GM18909 (cell line): Measurements from ENCODE around the gene AMHR2.

ENCODE experiments used
- ATAC-seq: cut with Tn5 transposase; IDR thresholded peaks from one replicate; pipeline ENCODE4 v1.9.1; 2021; ENCODE audit warnings: mild to moderate bottlenecking; ENCODE audit not compliant: unreplicated experiment, poor library complexity

Gene AMHR2

DNA sequence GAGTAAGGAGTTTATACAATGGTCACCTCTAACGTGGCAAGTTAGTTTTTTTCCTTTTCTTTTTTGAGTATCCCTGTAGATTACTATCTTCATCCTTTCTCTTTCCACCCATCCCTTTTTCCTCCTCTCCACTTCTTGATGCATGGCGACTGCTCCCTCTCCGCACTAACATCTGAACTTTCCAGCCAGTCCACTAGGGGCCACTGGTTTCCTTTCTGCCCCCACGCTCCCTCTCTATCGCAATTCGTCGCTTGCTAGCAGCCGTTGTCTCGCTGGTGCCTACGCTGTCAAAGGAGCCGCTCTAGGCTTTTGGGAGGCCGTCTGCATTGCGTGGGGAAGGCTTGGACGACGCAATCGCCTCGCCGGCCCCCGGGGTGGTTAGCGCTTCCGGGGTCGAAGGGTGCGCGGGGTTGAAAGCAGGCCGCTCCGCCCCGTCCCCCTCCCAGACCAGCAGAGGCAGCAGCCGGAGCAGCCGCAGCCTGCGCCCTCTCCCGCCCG, 28.1 kb downstream of the AMHR2 start, which contains the start of gene PCBP2:
TSS of gene PCBP2 (plus strand) at position 442 of the 498 bp plus-strand sequence. CDS start 2,699 bp downstream, outside the sequence.
- ATAC-seq: peak; percentile 96

DNA sequence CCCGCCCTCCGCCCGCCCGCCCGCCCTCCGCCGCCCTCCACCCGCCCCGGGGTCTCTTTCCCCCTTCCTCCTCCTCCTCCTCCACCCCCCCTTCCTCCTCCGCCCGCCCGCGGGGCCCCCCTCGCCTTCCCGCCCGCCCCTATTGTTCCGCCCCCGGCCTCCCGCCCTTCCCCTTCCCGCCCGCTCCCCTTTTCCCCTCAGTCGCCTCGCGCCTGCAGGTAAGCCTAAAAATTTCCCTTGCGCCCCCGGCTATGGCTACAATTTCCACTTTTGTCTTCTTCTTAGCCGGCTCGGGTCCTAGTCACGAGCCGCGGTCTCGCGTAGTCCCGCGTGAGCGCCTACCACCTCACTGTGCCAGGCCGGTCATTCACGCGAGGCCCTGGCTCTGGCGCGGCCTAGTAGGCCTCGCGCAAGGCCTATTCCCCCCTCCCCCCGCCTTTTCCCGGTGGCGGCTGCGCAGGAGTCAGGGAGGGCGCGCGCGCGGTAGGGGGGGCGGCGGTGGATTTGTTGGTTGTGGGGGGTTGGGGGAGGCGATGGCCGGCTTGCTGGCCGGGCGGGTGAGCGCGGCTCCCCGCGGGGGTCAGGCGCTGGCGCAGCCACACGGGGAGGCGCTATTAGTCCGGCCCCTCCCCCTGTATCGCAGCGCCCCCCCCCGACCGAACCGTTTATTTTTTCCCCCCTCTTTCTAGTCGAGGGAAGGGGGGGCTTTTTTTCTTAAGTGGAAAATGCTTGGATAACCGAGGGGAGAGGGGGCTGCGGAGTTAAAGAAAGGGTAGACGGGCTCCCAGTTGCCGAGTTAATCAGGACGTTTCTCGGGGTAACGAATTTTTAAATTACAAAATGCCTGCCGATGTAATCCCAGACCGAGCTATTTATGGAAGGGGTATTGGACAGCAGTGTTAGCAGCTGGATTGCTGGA, 28.8 kb downstream of the AMHR2 start:
- peak; percentile 33 for ATAC-seq

DNA sequence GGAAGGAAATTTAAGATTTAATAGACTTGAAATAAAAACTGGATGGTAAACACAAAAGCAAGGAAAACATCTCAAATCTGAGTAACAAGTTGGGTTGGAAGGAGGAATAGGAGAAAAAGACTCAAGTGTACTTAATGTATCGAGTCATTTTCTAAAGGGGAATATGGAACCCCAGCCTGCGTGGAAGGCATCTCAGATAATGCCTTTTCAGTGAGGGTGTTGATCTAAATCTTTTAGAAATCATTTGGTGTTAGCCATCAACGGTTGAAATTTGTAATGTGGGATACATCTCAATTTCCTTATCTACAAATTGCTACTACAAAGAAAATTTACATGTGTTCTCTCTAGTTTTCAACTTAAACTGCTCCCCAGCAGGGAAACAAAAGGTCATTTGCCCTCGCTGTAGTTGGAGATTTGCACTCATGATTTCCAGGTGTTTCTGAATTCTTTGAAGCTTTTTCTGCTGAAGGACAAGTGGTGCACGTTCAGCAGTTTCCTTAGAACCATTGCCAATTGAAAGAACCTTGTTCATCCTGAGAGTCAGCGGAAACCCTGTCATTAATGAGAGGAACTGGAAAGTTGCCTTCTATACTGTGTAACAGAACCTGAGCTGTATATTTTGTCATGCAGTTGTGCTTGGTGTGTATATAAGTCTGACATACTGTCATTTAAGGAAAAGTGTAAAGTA, 30.4 kb downstream of the AMHR2 start:
- ATAC-seq: no peak

DNA sequence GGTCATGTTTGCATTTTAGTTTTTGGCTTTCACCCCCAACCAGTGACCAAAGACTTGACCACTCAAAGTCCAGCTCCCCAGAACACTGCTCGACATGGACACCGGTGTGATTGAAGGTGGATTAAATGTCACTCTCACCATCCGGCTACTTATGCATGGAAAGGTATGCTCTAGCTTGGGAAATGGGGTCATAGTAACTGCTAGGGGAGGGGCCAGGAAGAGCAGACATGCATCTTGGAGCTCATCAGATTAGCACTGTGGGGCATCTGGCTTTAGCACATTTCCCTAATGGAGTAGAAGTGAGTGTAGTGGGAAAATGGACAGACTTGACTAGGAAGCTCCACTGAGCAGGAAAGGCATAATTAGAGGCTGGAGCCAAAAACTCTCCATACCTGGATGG, 31.1 kb downstream of the AMHR2 start:
- no peak for ATAC-seq

DNA sequence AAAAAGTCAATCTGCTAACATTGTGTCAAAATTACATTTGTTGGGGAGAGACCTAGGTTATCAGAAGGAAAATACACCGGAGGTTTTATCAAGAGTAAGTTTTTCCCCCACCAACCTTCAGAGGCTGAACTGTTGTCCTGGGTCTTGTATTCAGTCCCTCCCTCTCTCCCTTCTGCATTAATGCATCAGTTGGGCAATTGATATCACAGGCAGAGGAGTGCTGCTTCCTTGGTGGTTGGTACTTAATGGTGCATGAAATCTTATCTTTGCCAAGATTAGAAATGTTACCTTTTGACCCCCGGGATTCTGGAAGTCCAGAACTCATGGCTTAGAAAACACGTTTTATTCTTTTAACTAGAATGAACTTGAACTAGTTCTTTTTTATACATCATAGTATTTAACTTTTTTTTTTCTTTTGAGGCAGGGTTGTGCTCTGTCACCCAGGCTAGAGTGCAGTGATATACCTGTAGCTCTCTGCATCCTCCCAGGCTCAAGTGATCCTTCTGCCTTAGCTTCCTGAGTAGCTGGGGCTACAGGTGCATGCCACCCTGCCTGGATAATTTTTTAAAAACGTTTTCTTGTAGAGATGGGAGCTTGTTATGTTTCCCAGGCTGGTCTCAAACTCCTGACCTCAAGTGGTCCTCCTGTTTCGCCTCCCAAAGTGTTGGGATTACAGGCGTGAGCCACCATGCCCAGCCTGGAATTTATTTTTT, 33.2 kb downstream of the AMHR2 start:
- ATAC-seq: no peak

DNA sequence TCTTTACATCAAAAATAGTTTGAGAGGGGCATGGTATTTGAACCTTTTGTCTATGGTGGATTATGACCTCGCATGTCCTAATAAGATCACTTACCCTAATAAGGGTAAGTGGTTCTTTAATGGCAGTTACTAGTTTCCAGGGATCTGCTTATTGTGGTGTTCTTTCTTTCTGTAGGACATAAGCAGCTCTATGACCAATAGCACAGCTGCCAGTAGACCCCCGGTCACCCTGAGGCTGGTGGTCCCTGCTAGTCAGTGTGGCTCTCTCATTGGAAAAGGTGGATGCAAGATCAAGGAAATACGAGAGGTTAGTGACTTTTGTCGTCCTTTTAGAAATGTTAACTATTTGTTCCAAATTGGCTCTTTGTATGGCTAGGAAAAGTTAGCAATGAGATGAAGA, 35.4 kb downstream of the AMHR2 start:
- ATAC-seq: no peak

DNA sequence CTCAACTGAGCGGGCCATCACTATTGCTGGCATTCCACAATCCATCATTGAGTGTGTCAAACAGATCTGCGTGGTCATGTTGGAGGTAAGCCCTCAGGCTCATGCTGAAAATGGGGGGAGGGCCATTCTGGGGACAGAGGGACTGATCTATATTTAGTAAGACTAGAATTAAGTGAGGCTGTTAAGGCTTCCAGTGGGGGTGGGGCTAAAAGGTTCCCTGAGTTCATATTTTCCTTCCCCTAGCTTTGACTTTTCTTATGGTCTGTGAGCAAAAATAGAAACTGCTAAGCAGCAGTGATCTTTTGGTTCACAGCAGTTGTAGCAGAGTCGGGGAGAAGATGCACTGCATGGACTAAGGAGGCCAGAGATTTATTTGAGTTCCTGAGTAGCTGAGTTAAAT, 37.4 kb downstream of the AMHR2 start:
- ATAC-seq: no peak

DNA sequence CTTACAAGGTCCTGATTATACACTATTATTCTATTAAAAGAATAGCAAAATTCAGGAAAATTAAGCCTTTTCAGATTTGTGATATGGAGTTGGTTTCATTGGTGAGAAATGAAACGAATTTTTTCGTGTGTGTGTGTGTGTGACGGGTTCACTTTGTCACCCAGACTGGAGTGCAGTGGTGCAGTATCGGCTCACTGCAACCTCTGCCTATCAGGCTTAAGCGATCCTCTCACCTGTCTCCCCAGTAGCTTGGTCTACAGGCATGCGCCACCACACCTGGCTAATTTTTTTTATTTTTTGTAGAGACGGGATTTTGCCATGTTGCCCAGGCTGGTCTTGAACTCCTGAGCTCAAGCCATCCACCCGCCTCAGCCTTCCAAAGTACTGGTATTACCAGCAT, 37.9 kb downstream of the AMHR2 start:
- no peak for ATAC-seq

DNA sequence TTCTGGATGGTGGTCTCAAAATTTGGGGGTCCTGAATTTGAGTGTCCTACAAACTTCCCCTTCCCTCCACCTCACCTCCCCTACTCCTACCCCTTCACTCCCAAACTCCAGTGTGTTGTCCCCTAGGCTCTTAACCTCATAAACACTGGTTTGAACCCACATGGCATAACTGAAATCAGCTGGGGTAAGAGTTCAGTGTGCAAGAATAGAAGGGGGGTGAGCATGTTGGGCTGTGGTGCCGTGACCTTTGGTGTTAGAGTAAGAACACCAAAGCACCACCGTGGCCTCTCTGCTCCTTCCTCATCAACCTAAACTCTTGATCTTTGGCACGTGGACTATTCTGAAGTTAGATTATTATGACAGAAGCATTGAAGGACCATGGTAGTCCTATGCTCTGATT, 39.3 kb downstream of the AMHR2 start:
- ATAC-seq: no peak

DNA sequence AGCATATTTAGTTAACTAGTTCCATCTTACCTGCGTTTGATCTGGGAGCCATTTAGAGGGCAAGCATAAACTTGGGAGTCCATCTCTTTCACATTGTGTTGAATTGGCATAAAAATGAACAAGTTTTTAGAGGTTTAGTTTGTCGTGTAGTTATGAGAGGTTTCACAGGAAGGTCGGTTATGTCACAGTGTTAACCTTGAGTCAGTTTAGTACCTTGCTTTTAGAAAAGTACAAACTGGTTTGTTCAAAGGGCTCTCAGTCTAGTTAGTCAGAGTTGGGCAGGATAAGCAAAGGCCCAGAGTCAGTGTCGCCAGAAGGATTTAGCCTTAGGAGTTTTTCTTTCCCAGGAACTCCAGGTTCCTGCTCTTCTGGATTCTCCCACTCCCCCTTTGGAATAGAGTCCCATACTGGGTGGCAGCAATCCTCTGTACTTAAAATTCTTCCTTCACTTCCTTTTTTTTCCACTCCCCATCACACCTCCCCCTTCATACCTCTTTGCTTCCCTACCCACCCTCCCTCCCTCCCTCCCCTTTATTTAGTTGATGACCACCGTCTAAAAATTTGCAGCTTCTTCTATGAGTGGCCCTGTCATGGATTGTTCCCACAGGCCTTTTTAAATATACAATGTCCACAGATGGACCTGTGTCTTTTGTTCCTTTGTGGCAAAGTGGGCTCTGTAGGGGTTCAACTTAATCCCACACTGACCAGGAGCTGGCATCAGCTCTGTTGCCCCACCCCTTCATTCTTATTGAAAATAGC, 40.3 kb downstream of the AMHR2 start:
- ATAC-seq: no peak

DNA sequence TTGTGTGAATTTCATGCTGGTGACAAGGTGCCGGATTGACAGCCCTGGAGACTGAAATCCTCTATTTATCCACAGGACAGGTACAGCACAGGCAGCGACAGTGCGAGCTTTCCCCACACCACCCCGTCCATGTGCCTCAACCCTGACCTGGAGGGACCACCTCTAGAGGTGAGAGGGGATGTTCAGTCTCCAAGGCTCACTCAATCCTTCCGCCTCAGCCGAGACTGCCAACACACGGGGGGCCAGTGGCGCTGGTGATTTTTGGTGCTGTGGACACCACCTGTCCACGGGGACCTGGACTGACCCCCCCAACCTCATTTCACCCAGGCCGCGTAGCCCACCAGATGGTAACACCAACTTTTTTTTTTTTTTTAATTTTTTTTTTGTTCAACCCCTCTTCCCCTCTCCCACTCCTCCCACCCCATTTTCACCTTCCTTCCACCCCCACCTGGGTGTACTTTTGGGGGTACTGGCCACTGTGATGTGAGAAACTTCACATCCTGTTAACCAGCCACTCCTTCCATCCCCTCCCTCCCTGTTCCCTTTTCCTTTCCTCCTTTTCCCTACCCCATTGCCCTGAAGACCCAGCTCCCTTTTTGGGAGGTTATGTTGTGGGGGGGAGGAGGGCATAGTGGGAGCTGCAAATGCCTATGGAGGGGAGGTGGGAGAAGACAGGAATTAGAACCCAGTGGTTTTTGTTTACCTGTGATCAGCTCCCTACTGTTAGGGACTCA, 41.2 kb downstream of the AMHR2 start:
- ATAC-seq: no peak

DNA sequence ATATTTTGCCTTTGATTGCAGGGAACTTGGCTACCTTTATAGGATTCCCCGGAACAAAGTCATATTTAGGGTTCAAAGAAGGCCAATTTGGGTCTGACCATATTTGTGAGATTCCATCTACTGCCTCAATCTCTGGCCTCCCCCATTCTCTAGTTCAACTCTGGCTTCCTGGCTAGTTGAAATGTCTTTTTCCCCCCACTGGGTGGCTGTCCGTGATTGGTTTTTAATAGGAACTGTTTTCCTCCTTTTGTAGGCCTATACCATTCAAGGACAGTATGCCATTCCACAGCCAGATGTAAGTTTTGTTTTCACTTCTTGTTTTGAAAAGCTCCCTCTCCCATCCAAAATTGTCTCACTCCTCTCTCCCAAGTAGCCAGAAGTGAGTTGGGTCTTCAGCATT, 42.0 kb downstream of the AMHR2 start:
- no peak for ATAC-seq

DNA sequence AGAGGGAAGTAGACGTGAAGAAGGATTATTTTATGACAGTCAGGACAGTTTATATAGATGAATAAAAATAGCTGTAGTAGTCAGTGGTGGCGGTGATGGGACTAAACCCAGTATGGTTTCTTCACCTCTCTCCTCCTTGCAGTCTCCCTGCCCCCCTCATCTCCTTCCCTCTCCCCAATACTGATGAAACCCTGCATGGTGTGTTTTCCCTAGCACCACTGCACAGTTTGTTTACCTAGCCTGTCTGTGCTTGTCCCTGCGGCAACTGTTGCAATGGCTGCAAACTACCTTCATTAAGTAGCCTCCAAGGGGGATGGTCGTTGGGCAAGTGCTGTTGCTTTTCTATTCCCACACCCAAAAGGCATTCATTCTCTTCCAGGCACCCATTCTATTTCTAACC, 43.0 kb downstream of the AMHR2 start:
- ATAC-seq: no peak

DNA sequence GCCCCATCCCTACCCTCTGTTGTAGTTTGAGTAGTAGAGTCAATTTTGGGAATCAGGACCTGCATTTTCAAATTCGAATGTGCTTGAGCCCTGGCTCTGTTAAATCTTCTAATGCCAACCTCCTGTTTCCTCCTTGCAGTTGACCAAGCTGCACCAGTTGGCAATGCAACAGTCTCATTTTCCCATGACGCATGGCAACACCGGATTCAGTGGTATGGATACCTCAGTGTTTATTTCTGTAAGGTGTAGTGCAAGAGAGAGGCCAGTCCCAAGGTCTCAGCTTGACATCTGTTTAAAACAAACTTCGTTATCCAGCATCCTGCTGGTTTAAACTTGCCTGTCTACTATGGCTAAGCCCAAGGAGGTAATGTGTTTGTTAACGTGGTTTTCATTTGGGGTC, 43.4 kb downstream of the AMHR2 start:
- no peak for ATAC-seq

DNA sequence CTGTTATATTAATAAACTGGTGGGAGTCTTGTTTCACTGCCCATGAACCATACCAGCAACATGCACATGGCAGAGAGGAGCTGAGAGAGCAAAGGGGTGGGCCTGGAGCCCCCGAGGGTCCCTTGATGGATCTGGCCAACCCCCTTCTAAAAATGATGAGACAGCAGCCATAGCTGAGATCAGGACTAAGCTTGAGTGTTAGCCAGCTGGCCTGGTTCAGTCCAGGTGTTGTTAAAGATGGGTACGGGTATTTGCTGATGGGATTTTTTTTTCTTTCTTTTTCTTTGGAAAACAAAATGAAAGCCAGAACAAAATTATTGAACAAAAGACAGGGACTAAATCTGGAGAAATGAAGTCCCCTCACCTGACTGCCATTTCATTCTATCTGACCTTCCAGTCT, 44.2 kb downstream of the AMHR2 start:
- ATAC-seq: no peak

DNA sequence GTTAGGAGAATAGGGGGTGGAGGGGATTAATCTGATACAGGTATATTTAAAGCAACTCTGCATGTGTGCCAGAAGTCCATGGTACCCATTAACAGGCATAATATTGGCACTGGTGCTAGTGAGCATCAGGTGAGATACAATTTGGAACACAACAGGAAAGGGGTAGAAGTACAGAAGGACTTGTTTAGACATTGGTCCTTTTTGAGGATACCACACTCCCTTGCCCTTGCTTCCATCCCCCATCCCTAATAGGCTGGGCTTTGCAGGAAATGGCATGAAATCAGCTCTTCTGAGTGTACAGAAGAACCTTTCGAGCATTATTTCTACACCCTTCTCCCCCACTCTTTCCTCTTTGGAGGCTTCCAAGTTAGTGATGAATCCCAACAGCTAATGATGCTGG, 44.6 kb downstream of the AMHR2 start:
- no peak for ATAC-seq

DNA sequence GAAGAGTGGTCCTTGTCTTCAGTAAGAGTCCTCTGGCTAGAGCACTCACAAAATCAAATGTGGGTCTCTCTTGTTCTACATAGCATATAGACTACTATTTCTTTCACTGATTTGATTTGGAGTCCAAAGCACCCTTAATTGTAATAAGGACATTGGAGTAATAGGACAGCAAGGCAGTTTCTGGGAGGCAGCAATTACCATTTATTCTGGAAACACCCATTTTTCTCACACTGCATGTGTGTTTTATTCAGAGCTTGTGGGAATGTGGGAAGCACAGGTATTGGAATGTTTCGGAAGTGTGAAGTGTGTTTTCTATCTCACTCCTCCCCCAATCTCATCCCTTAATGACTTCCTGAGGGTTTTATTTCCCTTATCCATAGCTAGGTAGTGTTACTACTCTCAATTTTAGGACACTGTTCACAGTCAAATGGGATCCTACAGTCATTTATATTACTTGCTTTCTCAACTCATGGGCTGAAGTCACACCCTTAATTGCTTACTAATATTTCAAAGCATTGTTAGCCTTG, 48.5 kb downstream of the AMHR2 start:
- ATAC-seq: no peak

DNA sequence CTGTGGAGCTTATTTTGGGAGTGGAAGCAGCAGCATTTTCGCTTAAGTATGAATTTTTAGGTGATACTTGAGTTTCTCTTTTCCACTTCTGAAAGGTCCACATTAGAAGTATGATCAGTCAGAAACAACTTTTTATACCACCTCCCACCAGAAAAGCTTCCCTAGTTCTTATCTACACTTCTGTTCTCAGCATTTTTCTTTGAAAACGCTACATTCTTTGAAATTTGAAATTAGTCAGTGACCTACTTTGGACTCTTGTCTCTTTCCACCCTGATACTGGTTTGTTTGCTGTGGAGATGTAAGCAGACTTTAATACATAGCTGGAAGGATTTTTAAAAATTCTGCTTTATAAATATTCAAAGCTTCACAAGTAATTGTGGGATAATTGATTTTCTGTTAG, 50.4 kb downstream of the AMHR2 start:
- no peak for ATAC-seq

DNA sequence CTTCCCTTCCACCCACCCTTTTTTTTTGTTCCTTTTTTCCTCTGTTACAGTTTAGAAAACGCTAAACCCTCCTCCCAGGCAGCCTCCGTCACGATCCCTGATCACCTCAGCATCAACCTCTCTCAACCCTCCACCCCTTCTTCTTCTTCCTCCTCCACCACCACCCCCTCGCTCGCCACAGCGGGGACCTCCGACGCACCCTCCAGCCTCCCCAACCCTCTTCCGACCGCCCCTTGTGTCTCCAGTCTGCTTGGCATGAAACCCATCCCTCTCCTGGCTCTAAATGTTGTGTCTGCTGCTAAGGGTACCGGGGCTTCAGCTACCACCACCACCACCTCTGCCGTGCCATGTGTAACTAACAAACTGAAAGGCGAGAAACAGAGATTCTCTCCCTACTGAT, 51.2 kb downstream of the AMHR2 start:
- ATAC-seq: no peak
